Hepatocyte (in vitro differentiated cells): Measurements from ENCODE around the gene S100A3. TPM values are rescaled to one million over a fixed set of nuclear protein-coding genes. Genes with fewer than 3 reads are reported as not detected.

Source experiments
- DNase-seq: peaks from one replicate; pipeline ENCODE4 v3.0.0-alpha.2; 2016; ENCODE audit warnings: low spot score
- H2AFZ ChIP-seq: fragments of 200-600 bp; sonication (generic); 2 replicates; pipeline ENCODE4 v1.6.0; 2016; ENCODE audit warnings: antibody characterized with exemption, mild to moderate bottlenecking
- H3K27ac ChIP-seq: fragments of 200-600 bp; sonication (generic); 2 replicates; pipeline ENCODE4 v1.5.1; 2016; ENCODE audit warnings: mild to moderate bottlenecking
- H3K27me3 ChIP-seq: fragments of 200-600 bp; sonication (generic); 2 replicates; pipeline ENCODE4 v1.6.1; 2016
- H3K36me3 ChIP-seq: fragments of 200-600 bp; sonication (generic); replicated peaks from 2 replicates; pipeline ENCODE4 v1.5.1; 2016; ENCODE audit warnings: low read depth; ENCODE audit not compliant: insufficient read depth
- H3K4me1 ChIP-seq: fragments of 200-600 bp; sonication (generic); 2 replicates; pipeline ENCODE4 v1.5.1; 2016; ENCODE audit warnings: mild to moderate bottlenecking, moderate library complexity; ENCODE audit not compliant: insufficient read depth
- H3K4me2 ChIP-seq: fragments of 200-600 bp; sonication (generic); 2 replicates; pipeline ENCODE4 v1.6.0; 2016
- H3K4me3 ChIP-seq: fragments of 200-600 bp; sonication (generic); 2 replicates; pipeline ENCODE4 v1.5.1; 2016; ENCODE audit warnings: mild to moderate bottlenecking
- H3K79me2 ChIP-seq: fragments of 200-600 bp; sonication (generic); 2 replicates; pipeline ENCODE4 v1.6.0; 2017; ENCODE audit warnings: mild to moderate bottlenecking
- H3K9me2 ChIP-seq: fragments of 200-600 bp; sonication (generic); replicated peaks from 2 replicates; pipeline ENCODE4 v1.6.0; 2017; ENCODE audit warnings: mild to moderate bottlenecking; ENCODE audit not compliant: insufficient read depth
- H3K9me3 ChIP-seq: fragments of 200-600 bp; sonication (generic); 2 replicates; pipeline ENCODE4 v1.5.1; 2016; ENCODE audit warnings: low read depth, mild to moderate bottlenecking
- H4K20me1 ChIP-seq: fragments of 200-600 bp; sonication (generic); 2 replicates; pipeline ENCODE4 v1.6.0; 2016; ENCODE audit warnings: mild to moderate bottlenecking; ENCODE audit not compliant: insufficient read depth, poor library complexity, severe bottlenecking
- EZH2 ChIP-seq: fragments of 200-600 bp; sonication (generic); IDR thresholded peaks from 2 replicates; pipeline ENCODE4 v1.6.1; 2016; ENCODE audit warnings: antibody characterized with exemption, mild to moderate bottlenecking, borderline replicate concordance
- EZH2phosphoT487 ChIP-seq: fragments of 200-600 bp; sonication (generic); IDR thresholded peaks from one replicate; pipeline ENCODE4 v1.6.1; 2018; ENCODE audit warnings: antibody characterized with exemption, mild to moderate bottlenecking, low read depth, moderate library complexity; ENCODE audit not compliant: unreplicated experiment, severe bottlenecking
- WGBS: methylation state at CpG from one replicate; pipeline ENCODE4 v1.1.6; 2016; ENCODE audit warnings: low lambda C conversion rate; ENCODE audit errors: missing lambda C conversion rate; 5-methylcytosine and 5-hydroxymethylcytosine counted together
- polyA plus RNA-seq: library from polyadenylated mRNA; unstranded; fragments of >200 nt; fragmentation: Nextera tagmentation; extraction: Ambion mirVana; gene quantifications from 2 replicates; pipeline ENCODE4 v1.2.1, GENCODE V29; 2016
- total RNA-seq: library from RNA; depleted of rRNA; stranded (reverse); fragments of >200 nt; gene quantifications from 2 replicates; pipeline ENCODE4 v1.2.3, GENCODE V29; 2014
- TF ChIP-seq, protein P1 (sequence below): fragments of 200-600 bp; sonication (generic); IDR thresholded peaks from 2 replicates; pipeline ENCODE4 v1.5.1; 2016; ENCODE audit warnings: antibody characterized with exemption, mild to moderate bottlenecking; ENCODE audit not compliant: poor library complexity

The S100A3 gene
- total and polyA plus RNA-seq, 2 experiments from 2014 or later = 1.9 to 2.7 TPM

DNA sequence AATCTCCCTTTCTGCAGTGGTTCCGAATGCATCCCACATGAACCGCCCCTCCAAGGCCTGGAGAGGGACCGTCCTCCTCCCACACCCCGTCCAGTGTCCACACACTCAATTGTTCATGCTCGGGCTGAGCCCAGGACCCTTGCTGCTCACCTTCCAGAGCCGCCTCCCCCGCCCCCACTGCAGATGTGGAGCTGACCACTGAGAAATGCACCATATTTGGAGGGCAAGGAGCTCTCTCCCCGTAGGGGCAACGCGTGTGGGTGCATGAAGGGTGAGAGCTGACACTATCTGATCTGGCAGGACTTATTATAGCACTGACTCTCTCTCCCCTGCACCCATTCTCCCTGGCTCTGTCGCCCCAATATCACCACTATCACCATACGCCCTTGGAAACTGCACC, 4.0 kb upstream of the S100A3 start:
- 93% methylated on average over 12 of the region's 12 CpGs for WGBS
- no peaks in the 10 kb centered on the region for H3K79me2 ChIP-seq

DNA sequence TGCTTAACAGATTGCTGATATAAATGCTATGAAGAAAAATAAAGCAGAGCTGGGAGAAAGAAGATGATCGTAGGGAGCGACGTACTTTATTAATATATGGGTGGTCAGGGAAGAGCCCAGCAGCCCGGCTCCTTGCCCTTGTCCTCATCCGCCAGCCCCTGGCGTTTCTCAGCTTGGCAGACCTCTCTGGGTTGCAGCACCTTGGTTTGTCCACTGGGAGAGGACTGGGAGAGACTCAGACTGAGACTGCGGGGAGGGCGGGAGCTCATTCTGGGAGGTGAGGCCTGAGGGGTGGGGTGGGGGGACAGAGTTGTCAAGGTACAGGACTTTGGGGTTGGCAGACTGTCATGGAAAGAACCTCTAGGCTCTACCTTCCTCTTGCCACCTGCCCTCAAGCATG, 3.3 kb upstream of the S100A3 start:
- no peak overlapping the region for H2AFZ ChIP-seq
- no peak for DNase-seq
- WGBS = 95% methylated on average over 8 of the region's 8 CpGs
- H3K27ac ChIP-seq = no peak overlapping the region
- H3K4me2 ChIP-seq = no peak overlapping the region
- no peaks in the 10 kb centered on the region for H3K9me3 ChIP-seq
- TF ChIP-seq EZH2 = no peak
- TF ChIP-seq EZH2phosphoT487 = no peak
- TF ChIP-seq, protein P1, sequence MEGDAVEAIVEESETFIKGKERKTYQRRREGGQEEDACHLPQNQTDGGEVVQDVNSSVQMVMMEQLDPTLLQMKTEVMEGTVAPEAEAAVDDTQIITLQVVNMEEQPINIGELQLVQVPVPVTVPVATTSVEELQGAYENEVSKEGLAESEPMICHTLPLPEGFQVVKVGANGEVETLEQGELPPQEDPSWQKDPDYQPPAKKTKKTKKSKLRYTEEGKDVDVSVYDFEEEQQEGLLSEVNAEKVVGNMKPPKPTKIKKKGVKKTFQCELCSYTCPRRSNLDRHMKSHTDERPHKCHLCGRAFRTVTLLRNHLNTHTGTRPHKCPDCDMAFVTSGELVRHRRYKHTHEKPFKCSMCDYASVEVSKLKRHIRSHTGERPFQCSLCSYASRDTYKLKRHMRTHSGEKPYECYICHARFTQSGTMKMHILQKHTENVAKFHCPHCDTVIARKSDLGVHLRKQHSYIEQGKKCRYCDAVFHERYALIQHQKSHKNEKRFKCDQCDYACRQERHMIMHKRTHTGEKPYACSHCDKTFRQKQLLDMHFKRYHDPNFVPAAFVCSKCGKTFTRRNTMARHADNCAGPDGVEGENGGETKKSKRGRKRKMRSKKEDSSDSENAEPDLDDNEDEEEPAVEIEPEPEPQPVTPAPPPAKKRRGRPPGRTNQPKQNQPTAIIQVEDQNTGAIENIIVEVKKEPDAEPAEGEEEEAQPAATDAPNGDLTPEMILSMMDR = no peak
- no peak overlapping the region for H3K4me3 ChIP-seq
- H3K27me3 ChIP-seq = no peaks in the 10 kb centered on the region
- peaks cover 32% of the 10 kb centered on the region for H3K4me1 ChIP-seq
- H4K20me1 ChIP-seq = no peaks in the 10 kb centered on the region
- no peaks in the 10 kb centered on the region for H3K9me2 ChIP-seq
- H3K79me2 ChIP-seq = no peaks in the 10 kb centered on the region
- H3K36me3 ChIP-seq = no peaks in the 10 kb centered on the region

More for the DNA sequence above, 4.0 kb upstream of the S100A3 start:
- no peaks in the 10 kb centered on the region for H3K9me3 ChIP-seq
- H4K20me1 ChIP-seq = no peaks in the 10 kb centered on the region
- DNase-seq = no peak
- no peak overlapping the region for H3K4me2 ChIP-seq
- no peaks in the 10 kb centered on the region for H3K9me2 ChIP-seq
- H3K36me3 ChIP-seq = no peaks in the 10 kb centered on the region
- no peaks in the 10 kb centered on the region for H3K27me3 ChIP-seq
- no peak overlapping the region for H3K4me3 ChIP-seq
- H2AFZ ChIP-seq = no peak overlapping the region
- TF ChIP-seq EZH2 = no peak
- TF ChIP-seq, protein P1 = no peak
- no peak for TF ChIP-seq EZH2phosphoT487
- peaks cover 26% of the 10 kb centered on the region for H3K4me1 ChIP-seq
- no peak overlapping the region for H3K27ac ChIP-seq

- Histone ChIP-seq H3K4me2 (no peak overlapping the region), H3K9me3 (no peaks in the 10 kb centered on the region), H3K27ac (no peak overlapping the region), H3K36me3 (no peaks in the 10 kb centered on the region), H2AFZ (no peak overlapping the region), H3K9me2 (no peaks in the 10 kb centered on the region), H4K20me1 (no peaks in the 10 kb centered on the region), H3K79me2 (peaks cover 3% of the 10 kb centered on the region), H3K27me3 (no peaks in the 10 kb centered on the region), H3K4me3 (no peak overlapping the region), H3K4me1 (peaks cover 45% of the 10 kb centered on the region)
- TF ChIP-seq, protein P1 = no peak
- TF ChIP-seq EZH2 (no peak), EZH2phosphoT487 (no peak)
- DNase-seq = no peak
- whole genome bisulfite sequencing = 79% methylated on average over 10 of the region's 10 CpGs
These were observed 1.9 kb upstream of the S100A3 start for GRCh38 chr1:153550827-153551500.
